K562 (cell line): ENCODE results near the gene ANKH. TPM values are rescaled to one million over a fixed set of nuclear protein-coding genes. Genes with fewer than 3 reads are reported as not detected.
A peak's percentile ranks its signal among the peaks of the same experiment; 100 is the strongest.

ENCODE experiments used
- EP300 ChIP-seq: IDR thresholded peaks from 2 replicates; pipeline ENCODE4 v1.6.1; 2012; ENCODE audit warnings: low read length, improper control_type of control experiment
- FOXK2 ChIP-seq, 2 experiments: fragments of 450-650 bp; IDR thresholded peaks in 1 of 2; conservative IDR thresholded peaks in 1 of 2; 2 replicates each; pipeline ENCODE4 v1.6.1; 2016; ENCODE audit warnings: low read depth in 2 of 2, mild to moderate bottlenecking in 1 of 2
- GTF2B ChIP-seq: IDR thresholded peaks from 2 replicates; pipeline ENCODE4 v1.6.1; 2011; ENCODE audit not compliant: insufficient read length; ENCODE audit errors: extremely low read depth
- HDAC8 ChIP-seq: fragments of 450-650 bp; IDR thresholded peaks from 2 replicates; pipeline ENCODE4 v1.6.1; 2016; ENCODE audit warnings: mild to moderate bottlenecking, missing genetic modification characterization, moderate library complexity, missing compliant biosample characterization
- HDGF ChIP-seq: fragments of 450-650 bp; IDR thresholded peaks from 2 replicates; pipeline ENCODE4 v1.6.1; 2016
- HIVEP1 ChIP-seq: fragments of 250-450 bp; sonication (Bioruptor Pico); IDR thresholded peaks from 2 replicates; pipeline ENCODE4 v1.4.0; 2020; ENCODE audit warnings: mild to moderate bottlenecking
- MYC ChIP-seq, 2 experiments: fragments of 250-450 bp in 1 of 2; sonication (Bioruptor Pico) in 1 of 2; IDR thresholded peaks; 2 replicates each; pipeline versions ENCODE4 v1.5.1 to v1.6.1; 2012 to 2021; ENCODE audit warnings: low read depth in 2 of 2, borderline replicate concordance in 1 of 2, improper control_type of control experiment in 1 of 2, low read length in 1 of 2, mild to moderate bottlenecking in 1 of 2, moderate library complexity in 1 of 2
- NONO ChIP-seq, 2 experiments: fragments of 200-400 bp in 1 of 2; fragments of 450-650 bp in 1 of 2; formaldehyde crosslinking in 1 of 2; IDR thresholded peaks; 2 replicates each; pipeline ENCODE4 v1.6.1; 2017; ENCODE audit warnings: low read depth in 2 of 2, mild to moderate bottlenecking in 2 of 2, moderate library complexity in 2 of 2, low read length in 1 of 2
- RFX7 ChIP-seq: fragments of 250-450 bp; sonication (Bioruptor Pico); IDR thresholded peaks from 2 replicates; pipeline ENCODE4 v1.5.1; 2021; ENCODE audit warnings: mild to moderate bottlenecking
- SAFB ChIP-seq: fragments of 200-400 bp; formaldehyde crosslinking; IDR thresholded peaks from 2 replicates; pipeline ENCODE4 v1.6.1; 2017; ENCODE audit warnings: low read depth, low read length, borderline replicate concordance
- SMC3 ChIP-seq: conservative IDR thresholded peaks from 2 replicates; pipeline ENCODE4 v1.6.1; 2011; ENCODE audit warnings: low read depth, low read length, improper control_type of control experiment; ENCODE audit not compliant: insufficient read depth
- SREBF1 ChIP-seq: fragments of 150-350 bp; IDR thresholded peaks from 2 replicates; pipeline ENCODE4 v1.6.1; 2014; ENCODE audit warnings: antibody characterized with exemption, low read depth, low read length, borderline replicate concordance
- TCFL5 ChIP-seq: fragments of 250-450 bp; sonication (Bioruptor Pico); conservative IDR thresholded peaks from 2 replicates; pipeline ENCODE4 v1.6.1; 2021; ENCODE audit warnings: mild to moderate bottlenecking, moderate library complexity, matching md5 sums
- ZKSCAN1 ChIP-seq: fragments of 150-350 bp; IDR thresholded peaks from 2 replicates; pipeline ENCODE4 v1.6.1; 2016; ENCODE audit warnings: low read depth, low read length
- ZNF354B ChIP-seq: fragments of 250-450 bp; sonication (Bioruptor Pico); IDR thresholded peaks from 2 replicates; pipeline ENCODE4 v1.4.0; 2020
- ZNF584 ChIP-seq: fragments of 200-800 bp; sonication (Bioruptor generic); IDR thresholded peaks from 2 replicates; pipeline ENCODE4 v1.6.1; 2016; ENCODE audit warnings: low read depth, mild to moderate bottlenecking, missing genetic modification characterization, missing compliant biosample characterization
- ZSCAN29 ChIP-seq: fragments of 450-650 bp; IDR thresholded peaks from 2 replicates; pipeline ENCODE4 v1.6.1; 2017
- polyA plus RNA-seq, 8 experiments: library from polyadenylated mRNA; depleted of rRNA in 4 of 8; stranded (reverse) in 5 of 8; unstranded in 3 of 8; fragments of >200 nt; fragmentation: Nextera tagmentation in 2 of 8; fragmentation: Illumina TruSeq in 1 of 8; extraction: Ambion mirVana in 2 of 8; extraction: Trizol in 1 of 8; gene quantifications; 2 replicates each; pipeline versions ENCODE4 v1.2.1 to v1.2.3, GENCODE V29; 2011 to 2014; ENCODE audit warnings: inconsistent platforms in 1 of 8, missing spikeins in 1 of 8
- total RNA-seq, 7 experiments: library from RNA; depleted of rRNA in 6 of 7; stranded (reverse); fragments of >200 nt in 6 of 7; fragmentation: Illumina TruSeq in 2 of 7; extraction: Trizol in 2 of 7; gene quantifications; 2 replicates each; pipeline versions ENCODE4 v1.2.1 to v1.2.3, GENCODE V29; 2011 to 2021; ENCODE audit warnings: low replicate concordance in 1 of 7
- TF ChIP-seq, protein P1 (sequence below), 2 experiments: fragments of 450-650 bp; formaldehyde crosslinking in 1 of 2; IDR thresholded peaks; 2 replicates each; pipeline versions ENCODE4 v1.4.0 to v1.6.1; 2014 to 2020; ENCODE audit warnings: mild to moderate bottlenecking in 2 of 2, borderline replicate concordance in 1 of 2, low read depth in 1 of 2

The ANKH gene
- total and polyA plus RNA-seq, 9 of the 15 experiments (the other 6 are each of a cell fraction or from before 2014, with no cell fraction given), result 0.79 to 12.2 (median 4.5) TPM

GRCh38 chr5:14685757-14686156 lies 185.8 kb downstream of the ANKH start (continued):
- no peak for TF ChIP-seq ZNF584
- no peak for TF ChIP-seq HIVEP1 (CRISPR knock-in tag)
- TF ChIP-seq HDAC8 (tag), result no peak
- no peak for TF ChIP-seq NONO (IDR thresholded peaks at IDR 0.05; ENCODE audit: low read depth in 2 of 2, low read length in 1 of 2)
- TF ChIP-seq EP300, result no peak
- peak; percentile 65; the same call in 1 of the 2 replicates for TF ChIP-seq HDGF
- no peak for TF ChIP-seq TCFL5 (CRISPR knock-in tag)
- TF ChIP-seq FOXK2 (conservative IDR thresholded peaks at IDR 0.05 in 1 of 2, IDR thresholded peaks at IDR 0.05 in 1 of 2; ENCODE audit: low read depth in 2 of 2), result no peak
- no peak for TF ChIP-seq ZKSCAN1
- no peak for TF ChIP-seq ZNF354B (CRISPR knock-in tag)
- TF ChIP-seq ZSCAN29, result no peak
- TF ChIP-seq RFX7 (CRISPR knock-in tag), result no peak
- TF ChIP-seq, protein P1, sequence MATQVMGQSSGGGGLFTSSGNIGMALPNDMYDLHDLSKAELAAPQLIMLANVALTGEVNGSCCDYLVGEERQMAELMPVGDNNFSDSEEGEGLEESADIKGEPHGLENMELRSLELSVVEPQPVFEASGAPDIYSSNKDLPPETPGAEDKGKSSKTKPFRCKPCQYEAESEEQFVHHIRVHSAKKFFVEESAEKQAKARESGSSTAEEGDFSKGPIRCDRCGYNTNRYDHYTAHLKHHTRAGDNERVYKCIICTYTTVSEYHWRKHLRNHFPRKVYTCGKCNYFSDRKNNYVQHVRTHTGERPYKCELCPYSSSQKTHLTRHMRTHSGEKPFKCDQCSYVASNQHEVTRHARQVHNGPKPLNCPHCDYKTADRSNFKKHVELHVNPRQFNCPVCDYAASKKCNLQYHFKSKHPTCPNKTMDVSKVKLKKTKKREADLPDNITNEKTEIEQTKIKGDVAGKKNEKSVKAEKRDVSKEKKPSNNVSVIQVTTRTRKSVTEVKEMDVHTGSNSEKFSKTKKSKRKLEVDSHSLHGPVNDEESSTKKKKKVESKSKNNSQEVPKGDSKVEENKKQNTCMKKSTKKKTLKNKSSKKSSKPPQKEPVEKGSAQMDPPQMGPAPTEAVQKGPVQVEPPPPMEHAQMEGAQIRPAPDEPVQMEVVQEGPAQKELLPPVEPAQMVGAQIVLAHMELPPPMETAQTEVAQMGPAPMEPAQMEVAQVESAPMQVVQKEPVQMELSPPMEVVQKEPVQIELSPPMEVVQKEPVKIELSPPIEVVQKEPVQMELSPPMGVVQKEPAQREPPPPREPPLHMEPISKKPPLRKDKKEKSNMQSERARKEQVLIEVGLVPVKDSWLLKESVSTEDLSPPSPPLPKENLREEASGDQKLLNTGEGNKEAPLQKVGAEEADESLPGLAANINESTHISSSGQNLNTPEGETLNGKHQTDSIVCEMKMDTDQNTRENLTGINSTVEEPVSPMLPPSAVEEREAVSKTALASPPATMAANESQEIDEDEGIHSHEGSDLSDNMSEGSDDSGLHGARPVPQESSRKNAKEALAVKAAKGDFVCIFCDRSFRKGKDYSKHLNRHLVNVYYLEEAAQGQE (IDR thresholded peaks at IDR 0.05; ENCODE audit: borderline replicate concordance), result peak; percentile 47; the same call in 1 of the 2 replicates
- TF ChIP-seq, protein P1 (CRISPR knock-in tag; IDR thresholded peaks at IDR 0.05; ENCODE audit: low read depth), result no peak
- peak; percentile 52 for TF ChIP-seq SMC3
- no peak; the same call in 1 of the 2 replicates for TF ChIP-seq MYC (IDR thresholded peaks at IDR 0.05; ENCODE audit: low read depth, low read length)
- TF ChIP-seq MYC (CRISPR knock-in tag; IDR thresholded peaks at IDR 0.05; ENCODE audit: borderline replicate concordance, low read depth), result no peak
- no peak for TF ChIP-seq GTF2B
- TF ChIP-seq SREBF1, result no peak
- no peak for TF ChIP-seq SAFB
- TF ChIP-seq, all 486 proteins: peak for 5
